CD4-positive, alpha-beta T cell treated with Interleukin-2 at 100 ng/mL for 4 hours (primary cell): ENCODE data around the gene ENDOV.
"Not testable (repeated sequence)": the region's sequence is repeated elsewhere in the genome, so short reads cannot be mapped to it uniquely, and the experiment has no call there.

Experiments used
- DNase-seq: peaks from one replicate; pipeline ENCODE4 v3.0.0-alpha.2; 2020; ENCODE audit warnings: low spot score

Gene ENDOV

DNA sequence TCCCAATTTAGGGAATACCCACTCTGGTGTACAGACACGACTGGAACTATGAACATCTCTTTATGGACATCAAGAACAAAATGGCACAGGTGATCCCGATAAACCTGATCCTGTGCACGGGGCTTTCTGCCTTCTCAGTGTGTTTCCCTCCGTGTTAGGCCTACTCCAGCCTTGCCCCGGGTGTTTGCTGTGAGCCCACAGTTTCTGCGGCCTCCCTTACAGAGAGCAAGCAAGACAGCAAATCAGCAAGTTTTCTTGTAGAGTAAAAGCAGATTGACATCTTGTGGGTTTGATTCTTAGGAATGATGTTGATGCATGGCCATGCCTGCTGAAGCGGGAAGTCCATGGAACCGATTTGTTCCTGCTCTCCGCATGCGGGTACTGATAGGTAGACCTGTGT is 26.4 kb upstream of the ENDOV start:
- DNase-seq, result no peak

DNA sequence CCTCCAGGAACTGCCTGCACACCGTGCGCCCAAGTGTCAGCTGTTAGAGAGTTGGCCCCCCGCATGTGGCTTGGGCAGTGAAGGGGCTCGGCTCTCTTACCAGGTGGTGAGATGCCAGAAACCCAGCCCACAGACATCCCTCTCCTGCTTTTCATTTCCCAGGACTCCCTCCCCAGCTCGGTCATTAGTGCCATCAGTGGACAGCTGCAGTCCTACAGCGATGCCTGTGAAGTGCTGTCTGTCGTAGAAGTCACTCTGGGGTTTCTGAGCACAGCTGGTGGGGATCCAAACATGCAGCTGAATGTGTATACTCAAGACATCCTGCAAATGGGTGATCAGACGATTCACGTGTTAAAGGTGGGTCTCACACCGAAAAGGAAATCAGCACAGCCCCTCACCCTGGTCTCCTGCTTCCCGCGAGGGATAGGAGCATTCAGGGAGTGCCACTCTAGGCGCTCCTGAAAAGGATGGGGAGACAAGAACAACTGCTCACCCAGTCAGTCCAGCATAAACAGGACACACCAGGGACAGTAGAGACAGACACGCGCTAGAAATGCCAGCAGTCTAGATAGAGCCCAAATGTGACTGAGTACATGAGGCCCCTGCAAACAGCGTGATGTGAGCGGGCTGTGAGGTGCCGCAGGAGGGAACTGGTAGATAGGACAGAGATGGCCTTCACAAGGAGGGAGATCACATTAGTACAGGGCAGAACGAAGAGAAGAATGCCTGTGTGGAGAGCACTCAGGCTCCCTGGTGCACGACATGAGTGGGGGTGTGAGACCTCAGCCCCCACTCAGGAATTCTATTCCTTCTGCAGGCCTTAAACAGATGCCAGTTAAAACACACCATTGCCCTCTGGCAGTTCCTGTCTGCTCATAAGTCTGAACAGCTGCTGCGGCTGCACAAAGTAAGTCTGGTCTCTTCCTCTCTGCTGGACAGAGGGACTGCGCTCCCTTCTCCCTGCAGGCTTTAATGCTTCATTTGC is 25.7 kb upstream of the ENDOV start:
- DNase-seq, result no peak

GRCh38 chr17:80393241-80393890 is 21.6 kb upstream of the ENDOV start:
- DNase-seq, result no peak

- DNase-seq, result no peak
These were observed 21.0 kb upstream of the ENDOV start for GRCh38 chr17:80393961-80394360.

- no peak for DNase-seq
These were observed 20.2 kb upstream of the ENDOV start for GRCh38 chr17:80394629-80395216.

GRCh38 chr17:80395402-80396151 is 19.4 kb upstream of the ENDOV start:
- DNase-seq, result no peak

GRCh38 chr17:80396157-80397033 is 18.6 kb upstream of the ENDOV start:
- DNase-seq, result no peak

GRCh38 chr17:80397034-80397387 is 18.0 kb upstream of the ENDOV start:
- DNase-seq, result no peak

GRCh38 chr17:80397686-80398085 is 17.3 kb upstream of the ENDOV start:
- DNase-seq, result no peak

DNA sequence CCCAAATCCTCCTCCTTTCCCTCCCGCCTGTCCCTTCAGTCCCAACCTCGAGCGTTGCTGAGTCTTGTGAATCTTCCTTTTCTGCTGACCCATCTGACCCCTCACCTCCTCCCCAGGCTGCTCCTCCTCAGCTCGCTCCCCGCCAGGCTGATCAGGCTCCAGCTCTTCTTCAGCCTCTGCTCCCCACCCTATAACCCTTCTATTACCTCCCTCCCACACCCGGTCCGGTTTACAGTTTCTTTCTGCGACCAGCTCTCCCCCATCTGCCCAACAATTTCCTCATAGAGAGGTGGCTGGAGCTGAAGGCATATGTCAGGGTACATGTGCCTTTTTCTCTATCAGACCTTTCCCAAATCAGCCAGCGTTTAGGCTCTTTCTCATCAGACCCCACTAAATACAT is 13.9 kb upstream of the ENDOV start:
- DNase-seq, result not testable (repeated sequence)

DNA sequence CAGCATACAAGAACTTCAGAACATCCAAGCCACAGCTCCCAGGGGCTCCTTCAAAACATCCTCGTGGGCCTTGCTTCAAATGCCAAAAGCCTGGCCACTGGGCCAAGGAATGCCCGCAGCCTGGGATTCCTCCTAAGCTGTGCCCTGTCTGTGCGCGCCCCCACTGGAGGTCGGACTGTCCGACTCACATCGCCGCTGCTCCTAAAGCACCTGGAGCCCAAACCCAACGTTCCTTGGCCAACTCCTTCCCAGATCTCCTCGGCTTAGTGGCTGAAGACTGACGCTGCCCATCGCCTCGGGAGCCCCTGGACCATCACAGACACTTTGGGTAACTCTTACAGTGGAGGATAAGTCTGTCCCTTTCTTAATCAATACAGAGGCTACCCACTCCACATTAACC is 12.9 kb upstream of the ENDOV start:
- DNase-seq, result not testable (repeated sequence)

DNA sequence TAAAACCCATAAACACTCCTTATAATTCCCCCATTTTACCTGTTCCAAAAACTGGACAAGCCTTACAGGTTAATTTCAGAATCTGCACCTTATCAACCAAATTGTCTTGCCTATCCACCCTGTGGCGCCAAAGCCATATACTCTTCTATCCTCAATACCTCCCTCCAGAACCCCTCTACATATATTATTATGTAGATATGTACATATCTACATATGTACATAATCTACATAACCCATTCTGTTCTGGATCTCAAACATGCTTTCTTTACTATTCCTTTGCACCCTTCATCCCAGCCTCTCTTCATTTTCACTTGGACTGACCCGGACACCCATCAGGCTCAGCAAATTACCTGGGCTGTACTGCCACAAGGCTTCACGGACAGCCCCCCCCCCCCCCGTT is 12.0 kb upstream of the ENDOV start:
- no peak for DNase-seq

DNA sequence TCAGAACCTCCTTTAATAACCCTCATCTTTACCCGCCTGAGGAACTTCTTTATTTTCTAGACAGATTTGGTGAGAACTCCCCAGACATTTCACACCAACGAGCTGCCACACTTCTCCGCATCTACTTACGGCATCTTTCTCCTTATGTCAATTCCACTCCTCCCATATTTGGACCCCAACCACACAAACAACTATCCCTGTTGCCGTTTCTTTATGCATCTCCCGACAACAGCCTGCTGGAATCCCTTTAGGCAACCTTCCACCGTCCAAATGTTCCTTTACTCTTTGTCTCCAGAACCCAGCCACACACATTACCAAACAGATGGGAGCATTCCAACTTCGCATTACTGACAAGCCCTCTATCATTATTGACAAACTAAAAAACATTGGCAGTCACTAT is 8.8 kb upstream of the ENDOV start:
- DNase-seq, result no peak

GRCh38 chr17:80407917-80408316 is 7.0 kb upstream of the ENDOV start:
- DNase-seq, result not testable (repeated sequence)

- no peak for DNase-seq
These were observed 6.1 kb upstream of the ENDOV start for GRCh38 chr17:80408872-80409271.

GRCh38 chr17:80409626-80410025 is 5.3 kb upstream of the ENDOV start:
- DNase-seq, result no peak

- not testable (repeated sequence) for DNase-seq
These were observed 4.4 kb upstream of the ENDOV start for GRCh38 chr17:80410441-80411087.

- no peak for DNase-seq
These were observed 1.0 kb upstream of the ENDOV start for GRCh38 chr17:80413771-80414507.

DNA sequence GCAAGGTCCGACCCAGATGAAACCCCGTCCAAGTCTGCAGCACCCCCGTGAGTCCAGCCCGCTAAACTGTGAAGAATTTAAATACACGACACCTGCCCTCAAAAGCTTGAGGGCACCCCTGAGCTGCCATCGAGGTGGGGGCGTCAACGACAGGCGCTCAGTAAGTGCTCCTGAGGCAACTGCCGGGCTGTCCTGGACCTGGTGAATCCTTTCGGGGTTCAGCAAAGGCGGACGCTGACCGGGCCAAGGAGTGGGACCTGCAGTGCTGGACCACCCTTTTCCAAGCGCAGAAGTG is 512 bp upstream of the ENDOV start:
- no peak for DNase-seq

DNA sequence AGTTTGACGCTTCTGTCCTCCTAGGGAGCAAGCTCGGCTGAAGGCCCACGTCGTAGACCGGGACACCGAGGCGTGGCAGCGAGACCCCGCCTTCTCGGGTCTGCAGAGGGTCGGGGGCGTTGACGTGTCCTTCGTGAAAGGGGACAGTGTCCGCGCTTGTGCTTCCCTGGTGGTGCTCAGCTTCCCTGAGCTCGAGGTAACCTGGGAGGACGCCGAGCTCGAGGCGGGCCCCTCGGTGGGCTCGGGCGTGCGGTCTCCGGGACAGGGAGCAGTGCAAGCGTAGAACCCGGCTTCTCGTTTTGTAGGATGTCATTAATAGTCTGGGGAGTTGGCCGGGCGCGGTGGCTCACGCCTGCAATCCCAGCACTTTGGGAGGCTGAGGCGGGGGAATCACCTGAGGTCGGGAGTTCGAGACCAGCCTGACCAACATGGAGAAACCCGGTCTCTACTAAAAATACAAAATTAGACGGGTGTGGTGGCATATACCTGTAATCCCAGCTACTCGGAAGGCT is 715 bp downstream of the ENDOV start:
- no peak for DNase-seq
